Measurements from ENCODE around the gene MAP6.

DNA sequence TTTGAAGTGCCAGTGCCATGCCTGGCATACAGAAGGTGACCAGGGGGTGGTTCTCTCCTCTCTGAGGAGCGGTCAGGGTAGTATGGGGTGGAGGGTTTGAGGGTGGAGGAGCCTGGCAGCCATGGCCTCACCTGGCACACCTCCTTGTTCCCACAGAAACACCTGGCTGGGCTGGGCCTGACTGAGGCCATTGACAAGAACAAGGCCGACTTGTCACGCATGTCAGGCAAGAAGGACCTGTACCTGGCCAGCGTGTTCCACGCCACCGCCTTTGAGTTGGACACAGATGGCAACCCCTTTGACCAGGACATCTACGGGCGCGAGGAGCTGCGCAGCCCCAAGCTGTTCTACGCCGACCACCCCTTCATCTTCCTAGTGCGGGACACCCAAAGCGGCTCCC is 97.2 kb downstream of the MAP6 start:
- TF ChIP-seq, protein P1, sequence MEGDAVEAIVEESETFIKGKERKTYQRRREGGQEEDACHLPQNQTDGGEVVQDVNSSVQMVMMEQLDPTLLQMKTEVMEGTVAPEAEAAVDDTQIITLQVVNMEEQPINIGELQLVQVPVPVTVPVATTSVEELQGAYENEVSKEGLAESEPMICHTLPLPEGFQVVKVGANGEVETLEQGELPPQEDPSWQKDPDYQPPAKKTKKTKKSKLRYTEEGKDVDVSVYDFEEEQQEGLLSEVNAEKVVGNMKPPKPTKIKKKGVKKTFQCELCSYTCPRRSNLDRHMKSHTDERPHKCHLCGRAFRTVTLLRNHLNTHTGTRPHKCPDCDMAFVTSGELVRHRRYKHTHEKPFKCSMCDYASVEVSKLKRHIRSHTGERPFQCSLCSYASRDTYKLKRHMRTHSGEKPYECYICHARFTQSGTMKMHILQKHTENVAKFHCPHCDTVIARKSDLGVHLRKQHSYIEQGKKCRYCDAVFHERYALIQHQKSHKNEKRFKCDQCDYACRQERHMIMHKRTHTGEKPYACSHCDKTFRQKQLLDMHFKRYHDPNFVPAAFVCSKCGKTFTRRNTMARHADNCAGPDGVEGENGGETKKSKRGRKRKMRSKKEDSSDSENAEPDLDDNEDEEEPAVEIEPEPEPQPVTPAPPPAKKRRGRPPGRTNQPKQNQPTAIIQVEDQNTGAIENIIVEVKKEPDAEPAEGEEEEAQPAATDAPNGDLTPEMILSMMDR (IDR thresholded peaks at IDR 0.05) = no peak
- no peak for TF ChIP-seq EP300 (IDR thresholded peaks at IDR 0.05)
- no peak for TF ChIP-seq POLR2A (IDR thresholded peaks at IDR 0.05)

All from tibial nerve (tissue), 4 donors.